SK-N-MC (cell line): Measurements from ENCODE around the gene NTMT2.

Experiments used
- DNase-seq: peaks from one replicate; pipeline ENCODE4 v3.0.0-alpha.2; 2011; ENCODE audit warnings: low read depth, low spot score
- H3K27ac ChIP-seq: fragments of 200-600 bp; sonication (generic); 2 replicates; pipeline ENCODE4 v1.5.1; 2016; ENCODE audit warnings: mixed run types
- H3K36me3 ChIP-seq: fragments of 200-600 bp; sonication (generic); 2 replicates; pipeline ENCODE4 v1.6.1; 2017; ENCODE audit warnings: antibody characterized with exemption, low read length, mixed read lengths; ENCODE audit not compliant: insufficient read depth
- H3K4me3 ChIP-seq: fragments of 200-600 bp; sonication (generic); 2 replicates; pipeline ENCODE4 v1.5.1; 2016
- H3K9ac ChIP-seq: fragments of 200-600 bp; sonication (generic); 2 replicates; pipeline ENCODE4 v1.8.0; 2017; ENCODE audit warnings: mixed run types, mixed read lengths; ENCODE audit not compliant: insufficient read length
- H3K9me3 ChIP-seq: fragments of 200-600 bp; sonication (generic); 2 replicates; pipeline ENCODE4 v1.6.1; 2017; ENCODE audit warnings: low read depth, mild to moderate bottlenecking, antibody characterized with exemption, low read length, moderate library complexity, mixed read lengths
- EZH2 ChIP-seq: fragments of 200-600 bp; sonication (generic); IDR thresholded peaks from one replicate; pipeline ENCODE4 v1.6.1; 2017; ENCODE audit warnings: antibody characterized with exemption
- FOXP2 ChIP-seq: optimal IDR thresholded peaks from 2 replicates; pipeline ENCODE3; 2011; ENCODE audit warnings: mild to moderate bottlenecking, moderate library complexity; ENCODE audit not compliant: insufficient read depth; ENCODE audit errors: extremely low read length, control extremely low read depth
- POLR2AphosphoS5 ChIP-seq: IDR thresholded peaks from 2 replicates; pipeline ENCODE4 v1.6.1; 2012; ENCODE audit warnings: mild to moderate bottlenecking, low read depth, low read length, borderline replicate concordance

The NTMT2 gene

GRCh38 chr1:170194451-170194850, 48.7 kb downstream of the NTMT2 start:
- no peaks in the 10 kb centered on the region for H3K36me3 ChIP-seq
- TF ChIP-seq EZH2, result no peak
- TF ChIP-seq FOXP2, result no peak
- no peak for TF ChIP-seq POLR2AphosphoS5
- H3K9ac ChIP-seq, result no peak overlapping the region
- no peaks in the 10 kb centered on the region for H3K9me3 ChIP-seq
- DNase-seq, result no peak
- no peak overlapping the region for H3K4me3 ChIP-seq
- H3K27ac ChIP-seq, result no peak overlapping the region

- Histone ChIP-seq H3K4me3 (no peak overlapping the region), H3K9me3 (no peaks in the 10 kb centered on the region), H3K9ac (no peak overlapping the region), H3K27ac (no peak overlapping the region), H3K36me3 (no peaks in the 10 kb centered on the region)
- no peak for DNase-seq
- TF ChIP-seq FOXP2 (no peak), POLR2AphosphoS5 (no peak), EZH2 (no peak)
Observed at GRCh38 chr1:170196490-170197236, 50.9 kb downstream of the NTMT2 start.

GRCh38 chr1:170198090-170198489, 52.3 kb downstream of the NTMT2 start:
- TF ChIP-seq EZH2, result no peak
- no peak for TF ChIP-seq FOXP2
- TF ChIP-seq POLR2AphosphoS5, result no peak
- H3K4me3 ChIP-seq, result no peak overlapping the region
- H3K36me3 ChIP-seq, result no peaks in the 10 kb centered on the region
- no peak overlapping the region for H3K9ac ChIP-seq
- no peak for DNase-seq
- H3K27ac ChIP-seq, result no peak overlapping the region
- H3K9me3 ChIP-seq, result no peaks in the 10 kb centered on the region

- TF ChIP-seq EZH2 (no peak), POLR2AphosphoS5 (no peak), FOXP2 (no peak)
- Histone ChIP-seq H3K36me3 (no peaks in the 10 kb centered on the region), H3K27ac (no peak overlapping the region), H3K4me3 (no peak overlapping the region), H3K9me3 (no peaks in the 10 kb centered on the region), H3K9ac (no peak overlapping the region)
- DNase-seq, result no peak
Observed at GRCh38 chr1:170198584-170198983, 52.8 kb downstream of the NTMT2 start.

- Histone ChIP-seq H3K9ac (no peak overlapping the region), H3K4me3 (no peak overlapping the region), H3K36me3 (no peaks in the 10 kb centered on the region), H3K9me3 (no peaks in the 10 kb centered on the region), H3K27ac (no peak overlapping the region)
- TF ChIP-seq POLR2AphosphoS5 (no peak), EZH2 (no peak), FOXP2 (no peak)
- DNase-seq, result no peak
Observed at GRCh38 chr1:170200161-170200560, 54.4 kb downstream of the NTMT2 start.

GRCh38 chr1:170200621-170201397, 55.0 kb downstream of the NTMT2 start:
- no peak overlapping the region for H3K27ac ChIP-seq
- H3K9me3 ChIP-seq, result no peaks in the 10 kb centered on the region
- TF ChIP-seq POLR2AphosphoS5 (no peak), EZH2 (no peak), FOXP2 (no peak)
- no peak overlapping the region for H3K4me3 ChIP-seq
- H3K9ac ChIP-seq, result no peak overlapping the region
- DNase-seq, result no peak
- no peaks in the 10 kb centered on the region for H3K36me3 ChIP-seq

GRCh38 chr1:170203693-170204092, 57.9 kb downstream of the NTMT2 start:
- no peak overlapping the region for H3K9ac ChIP-seq
- no peaks in the 10 kb centered on the region for H3K36me3 ChIP-seq
- no peaks in the 10 kb centered on the region for H3K9me3 ChIP-seq
- H3K27ac ChIP-seq, result no peak overlapping the region
- no peak for DNase-seq
- no peak overlapping the region for H3K4me3 ChIP-seq
- TF ChIP-seq FOXP2, result no peak

- Histone ChIP-seq H3K27ac (no peak overlapping the region), H3K9ac (no peak overlapping the region)
Observed at GRCh38 chr1:170204121-170204520, 58.4 kb downstream of the NTMT2 start.

GRCh38 chr1:170205301-170205700, 59.5 kb downstream of the NTMT2 start:
- no peak overlapping the region for H3K4me3 ChIP-seq
- no peak for TF ChIP-seq EZH2
- no peak for TF ChIP-seq POLR2AphosphoS5
- no peak for TF ChIP-seq FOXP2
- no peak overlapping the region for H3K9ac ChIP-seq
- no peaks in the 10 kb centered on the region for H3K36me3 ChIP-seq
- no peaks in the 10 kb centered on the region for H3K9me3 ChIP-seq
- no peak for DNase-seq
- H3K27ac ChIP-seq, result no peak overlapping the region

More at GRCh38 chr1:170204121-170204520, 58.4 kb downstream of the NTMT2 start:
- H3K36me3 ChIP-seq, result no peaks in the 10 kb centered on the region
- TF ChIP-seq EZH2, result no peak
- no peak for TF ChIP-seq FOXP2
- TF ChIP-seq POLR2AphosphoS5, result no peak
- no peaks in the 10 kb centered on the region for H3K9me3 ChIP-seq
- DNase-seq, result no peak
- no peak overlapping the region for H3K4me3 ChIP-seq
